ENCODE results near the gene SH3BGRL2.

SH3BGRL2 gene

GRCh38 chr6:79697430-79697829, 66.3 kb downstream of the SH3BGRL2 start:
- Histone ChIP-seq H3K36me3 (ENCODE audit: control insufficient read depth in 2 of 2, insufficient read depth in 1 of 2, low read length in 2 of 2) (peaks cover 0 to 6% of the 10 kb centered on the region in 2 experiments; a peak in 1 of 3 replicates), H3K9me3 (ENCODE audit: control insufficient read depth, insufficient read depth, low read depth, low read length) (no peaks in the 10 kb centered on the region), H3K4me3 (ENCODE audit: low read depth, low read length) (no peak overlapping the region), H3K4me1 (ENCODE audit: control insufficient read depth, insufficient read depth, low read length) (no peaks in the 10 kb centered on the region), H3K27ac (ENCODE audit: extremely low read depth, low read depth, low read length) (no peak overlapping the region)
- POLR2A ChIA-PET, result no interaction called here
- TF ChIP-seq ZNF626 (tag by site-specific recombination; IDR thresholded peaks at IDR 0.05) (no peak), ZBTB20 (tag by site-specific recombination; IDR thresholded peaks at IDR 0.05) (no peak)
- CTCF ChIA-PET, result no interaction called here

GRCh38 chr6:79699606-79700005, 68.5 kb downstream of the SH3BGRL2 start:
- H3K9me3 ChIP-seq (ENCODE audit: control insufficient read depth, insufficient read depth, low read depth, low read length), result no peaks in the 10 kb centered on the region
- H3K4me3 ChIP-seq (ENCODE audit: low read depth, low read length), result no peak overlapping the region
- H3K27ac ChIP-seq (ENCODE audit: extremely low read depth, low read depth, low read length), result no peak overlapping the region
- TF ChIP-seq ZNF560 (tag by site-specific recombination; IDR thresholded peaks at IDR 0.05; ENCODE audit: borderline replicate concordance) (no peak), ZFP3 (tag by site-specific recombination; IDR thresholded peaks at IDR 0.05; ENCODE audit: low read depth) (no peak), ZNF184 (tag by site-specific recombination; IDR thresholded peaks at IDR 0.05) (no peak), ZNF701 (tag by site-specific recombination; IDR thresholded peaks at IDR 0.05) (no peak), ZNF37A (tag by site-specific recombination; IDR thresholded peaks at IDR 0.05) (no peak)
- TF ChIP-seq, protein P1, sequence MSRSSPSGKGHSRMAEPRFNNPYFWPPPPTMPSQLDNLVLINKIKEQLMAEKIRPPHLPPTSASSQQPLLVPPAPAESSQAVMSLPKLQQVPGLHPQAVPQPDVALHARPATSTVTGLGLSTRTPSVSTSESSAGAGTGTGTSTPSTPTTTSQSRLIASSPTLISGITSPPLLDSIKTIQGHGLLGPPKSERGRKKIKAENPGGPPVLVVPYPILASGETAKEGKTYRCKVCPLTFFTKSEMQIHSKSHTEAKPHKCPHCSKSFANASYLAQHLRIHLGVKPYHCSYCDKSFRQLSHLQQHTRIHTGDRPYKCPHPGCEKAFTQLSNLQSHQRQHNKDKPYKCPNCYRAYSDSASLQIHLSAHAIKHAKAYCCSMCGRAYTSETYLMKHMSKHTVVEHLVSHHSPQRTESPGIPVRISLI (tag by site-specific recombination; IDR thresholded peaks at IDR 0.05), result no peak
- ChIA-PET CTCF (no interaction called here), POLR2A (no interaction called here)
- no peaks in the 10 kb centered on the region for H3K4me1 ChIP-seq (ENCODE audit: control insufficient read depth, insufficient read depth, low read length)
- peaks cover 0 to 6% of the 10 kb centered on the region in 2 experiments; a peak in 1 of 3 replicates for H3K36me3 ChIP-seq (ENCODE audit: control insufficient read depth in 2 of 2, insufficient read depth in 1 of 2, low read length in 2 of 2)

GRCh38 chr6:79702691-79703090, 71.6 kb downstream of the SH3BGRL2 start:
- ChIA-PET CTCF (interaction anchor here (0.8 kb wide), 1 partner anchor 11 kb away, joined by 7 read pairs; no protein-coding TSS in a partner anchor), POLR2A (no interaction called here)
- Histone ChIP-seq H3K9me3 (ENCODE audit: control insufficient read depth, insufficient read depth, low read depth, low read length) (no peaks in the 10 kb centered on the region), H3K36me3 (ENCODE audit: control insufficient read depth in 2 of 2, insufficient read depth in 1 of 2, low read length in 2 of 2) (peaks cover 0 to 6% of the 10 kb centered on the region in 2 experiments; a peak in 1 of 3 replicates), H3K4me3 (ENCODE audit: low read depth, low read length) (no peak overlapping the region), H3K4me1 (ENCODE audit: control insufficient read depth, insufficient read depth, low read length) (no peaks in the 10 kb centered on the region), H3K27ac (ENCODE audit: extremely low read depth, low read depth, low read length) (no peak overlapping the region)
- TF ChIP-seq ZNF354C (tag by site-specific recombination; IDR thresholded peaks at IDR 0.05; ENCODE audit: borderline replicate concordance, low read depth), result no peak
- TF ChIP-seq ZNF214 (tag by site-specific recombination; IDR thresholded peaks at IDR 0.05; ENCODE audit: borderline replicate concordance), result no peak
- TF ChIP-seq ZNF341 (tag by site-specific recombination; IDR thresholded peaks at IDR 0.05; ENCODE audit: low read depth), result no peak
- TF ChIP-seq KLF10 (tag by site-specific recombination; IDR thresholded peaks at IDR 0.05), result no peak
- no peak for TF ChIP-seq ZNF747 (tag by site-specific recombination; IDR thresholded peaks at IDR 0.05)
- TF ChIP-seq ZFP41 (tag by site-specific recombination; IDR thresholded peaks at IDR 0.05; ENCODE audit: borderline replicate concordance), result no peak
- TF ChIP-seq, protein P2, sequence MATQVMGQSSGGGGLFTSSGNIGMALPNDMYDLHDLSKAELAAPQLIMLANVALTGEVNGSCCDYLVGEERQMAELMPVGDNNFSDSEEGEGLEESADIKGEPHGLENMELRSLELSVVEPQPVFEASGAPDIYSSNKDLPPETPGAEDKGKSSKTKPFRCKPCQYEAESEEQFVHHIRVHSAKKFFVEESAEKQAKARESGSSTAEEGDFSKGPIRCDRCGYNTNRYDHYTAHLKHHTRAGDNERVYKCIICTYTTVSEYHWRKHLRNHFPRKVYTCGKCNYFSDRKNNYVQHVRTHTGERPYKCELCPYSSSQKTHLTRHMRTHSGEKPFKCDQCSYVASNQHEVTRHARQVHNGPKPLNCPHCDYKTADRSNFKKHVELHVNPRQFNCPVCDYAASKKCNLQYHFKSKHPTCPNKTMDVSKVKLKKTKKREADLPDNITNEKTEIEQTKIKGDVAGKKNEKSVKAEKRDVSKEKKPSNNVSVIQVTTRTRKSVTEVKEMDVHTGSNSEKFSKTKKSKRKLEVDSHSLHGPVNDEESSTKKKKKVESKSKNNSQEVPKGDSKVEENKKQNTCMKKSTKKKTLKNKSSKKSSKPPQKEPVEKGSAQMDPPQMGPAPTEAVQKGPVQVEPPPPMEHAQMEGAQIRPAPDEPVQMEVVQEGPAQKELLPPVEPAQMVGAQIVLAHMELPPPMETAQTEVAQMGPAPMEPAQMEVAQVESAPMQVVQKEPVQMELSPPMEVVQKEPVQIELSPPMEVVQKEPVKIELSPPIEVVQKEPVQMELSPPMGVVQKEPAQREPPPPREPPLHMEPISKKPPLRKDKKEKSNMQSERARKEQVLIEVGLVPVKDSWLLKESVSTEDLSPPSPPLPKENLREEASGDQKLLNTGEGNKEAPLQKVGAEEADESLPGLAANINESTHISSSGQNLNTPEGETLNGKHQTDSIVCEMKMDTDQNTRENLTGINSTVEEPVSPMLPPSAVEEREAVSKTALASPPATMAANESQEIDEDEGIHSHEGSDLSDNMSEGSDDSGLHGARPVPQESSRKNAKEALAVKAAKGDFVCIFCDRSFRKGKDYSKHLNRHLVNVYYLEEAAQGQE (tag by site-specific recombination; IDR thresholded peaks at IDR 0.05), result no peak
- no peak for TF ChIP-seq ZFP69B (tag by site-specific recombination; IDR thresholded peaks at IDR 0.05)
- no peak for TF ChIP-seq YY2 (tag by site-specific recombination; IDR thresholded peaks at IDR 0.05)
- no peak for TF ChIP-seq ZNF701 (tag by site-specific recombination; IDR thresholded peaks at IDR 0.05)
